ENCODE results near the gene MS4A6A. TPM values are rescaled to one million over a fixed set of nuclear protein-coding genes. Genes with fewer than 3 reads are reported as not detected.

MS4A6A gene
- total RNA-seq (100 to 1,000 TPM in 2 of 4 donors, 10 to 100 TPM in 2; 64.3 to 115 (median 87.7) TPM), polyA plus RNA-seq (100 to 1,000 TPM in 1 of 3 donors, 10 to 100 TPM in 2; 58.9 to 113 (median 80.0) TPM)

GRCh38 chr11:60182541-60183330 is at the start of gene MS4A6A:
Gene MS4A6A, minus strand, starts transcription at chr11:60183083. Its CDS starts 1,356 bp downstream, at chr11:60181727.
- no peak for DNase-seq
- TF ChIP-seq, protein P1, sequence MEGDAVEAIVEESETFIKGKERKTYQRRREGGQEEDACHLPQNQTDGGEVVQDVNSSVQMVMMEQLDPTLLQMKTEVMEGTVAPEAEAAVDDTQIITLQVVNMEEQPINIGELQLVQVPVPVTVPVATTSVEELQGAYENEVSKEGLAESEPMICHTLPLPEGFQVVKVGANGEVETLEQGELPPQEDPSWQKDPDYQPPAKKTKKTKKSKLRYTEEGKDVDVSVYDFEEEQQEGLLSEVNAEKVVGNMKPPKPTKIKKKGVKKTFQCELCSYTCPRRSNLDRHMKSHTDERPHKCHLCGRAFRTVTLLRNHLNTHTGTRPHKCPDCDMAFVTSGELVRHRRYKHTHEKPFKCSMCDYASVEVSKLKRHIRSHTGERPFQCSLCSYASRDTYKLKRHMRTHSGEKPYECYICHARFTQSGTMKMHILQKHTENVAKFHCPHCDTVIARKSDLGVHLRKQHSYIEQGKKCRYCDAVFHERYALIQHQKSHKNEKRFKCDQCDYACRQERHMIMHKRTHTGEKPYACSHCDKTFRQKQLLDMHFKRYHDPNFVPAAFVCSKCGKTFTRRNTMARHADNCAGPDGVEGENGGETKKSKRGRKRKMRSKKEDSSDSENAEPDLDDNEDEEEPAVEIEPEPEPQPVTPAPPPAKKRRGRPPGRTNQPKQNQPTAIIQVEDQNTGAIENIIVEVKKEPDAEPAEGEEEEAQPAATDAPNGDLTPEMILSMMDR (IDR thresholded peaks at IDR 0.05), result no peak
- TF ChIP-seq POLR2AphosphoS5 (IDR thresholded peaks at IDR 0.05) (peak in 1 of 4 donors; percentile 46), EP300 (IDR thresholded peaks at IDR 0.05) (no peak), POLR2A (IDR thresholded peaks at IDR 0.05) (no peak)
- intact Hi-C loops (cut with DNase I), result no loop called here
- Histone ChIP-seq H3K27me3 (no peaks in the 10 kb centered on the region), H3K4me3 (peak within 1 kb of the TSS in 3 of 4 donors; percentile 9 to 32 (median 22)), H3K9me3 (no peaks in the 10 kb centered on the region), H3K27ac (peak within 1 kb of the TSS; percentile 3 to 53 (median 36)), H3K36me3 (no peaks in the 10 kb centered on the region), H3K4me1 (no peaks in the 10 kb centered on the region)
- 70 to 73% methylated on average over 10 of the region's 10 CpGs for WGBS, 2 donors

- DNase-seq, result no peak
- H3K27me3 ChIP-seq, result no peaks in the 10 kb centered on the region
- H3K36me3 ChIP-seq, result no peaks in the 10 kb centered on the region
- TF ChIP-seq POLR2AphosphoS5 (IDR thresholded peaks at IDR 0.05) (no peak), EP300 (IDR thresholded peaks at IDR 0.05) (no peak), POLR2A (IDR thresholded peaks at IDR 0.05) (no peak)
- TF ChIP-seq, protein P1 (IDR thresholded peaks at IDR 0.05), result no peak
- no peaks in the 10 kb centered on the region for H3K9me3 ChIP-seq
- WGBS, 2 donors, result 75 to 81% methylated on average over 1 of the region's 1 CpG
- H3K4me3 ChIP-seq, result no peak overlapping the region
- intact Hi-C loops (cut with DNase I), result no loop called here
- no peaks in the 10 kb centered on the region for H3K4me1 ChIP-seq
- H3K27ac ChIP-seq, result no peak overlapping the region
These were observed 47.8 kb upstream of the MS4A6A start for GRCh38 chr11:60230681-60231080.

DNA sequence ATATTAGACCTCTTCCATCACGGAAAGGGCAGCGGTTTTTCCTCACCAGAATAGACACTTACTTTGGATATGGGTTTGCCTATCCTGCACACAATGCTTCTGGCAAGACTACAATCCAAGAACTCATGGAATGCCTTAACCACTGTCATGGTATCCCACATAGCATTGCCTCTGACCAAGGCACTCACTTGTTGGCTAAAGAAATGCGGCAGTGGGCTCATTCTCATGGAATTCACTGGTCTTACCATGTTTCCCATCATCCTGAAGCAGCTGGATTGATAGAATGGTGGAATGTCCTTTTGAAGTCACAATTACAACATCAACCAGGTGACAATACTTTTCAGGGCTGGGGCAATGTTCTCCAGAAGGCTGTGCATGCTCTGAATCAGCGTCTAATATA is 39.3 kb upstream of the MS4A6A start:
- Histone ChIP-seq H3K4me3 (no peak overlapping the region), H3K36me3 (no peaks in the 10 kb centered on the region), H3K27me3 (no peaks in the 10 kb centered on the region), H3K9me3 (no peaks in the 10 kb centered on the region), H3K4me1 (no peaks in the 10 kb centered on the region), H3K27ac (no peak overlapping the region)
- TF ChIP-seq EP300 (IDR thresholded peaks at IDR 0.05) (no peak), POLR2AphosphoS5 (IDR thresholded peaks at IDR 0.05) (no peak), POLR2A (IDR thresholded peaks at IDR 0.05) (no peak)
- TF ChIP-seq, protein P1 (IDR thresholded peaks at IDR 0.05), result no peak
- no peak for DNase-seq
- intact Hi-C loops (cut with DNase I), result no loop called here
- 93% methylated on average over 4 of the region's 4 CpGs for WGBS, 2 donors

DNA sequence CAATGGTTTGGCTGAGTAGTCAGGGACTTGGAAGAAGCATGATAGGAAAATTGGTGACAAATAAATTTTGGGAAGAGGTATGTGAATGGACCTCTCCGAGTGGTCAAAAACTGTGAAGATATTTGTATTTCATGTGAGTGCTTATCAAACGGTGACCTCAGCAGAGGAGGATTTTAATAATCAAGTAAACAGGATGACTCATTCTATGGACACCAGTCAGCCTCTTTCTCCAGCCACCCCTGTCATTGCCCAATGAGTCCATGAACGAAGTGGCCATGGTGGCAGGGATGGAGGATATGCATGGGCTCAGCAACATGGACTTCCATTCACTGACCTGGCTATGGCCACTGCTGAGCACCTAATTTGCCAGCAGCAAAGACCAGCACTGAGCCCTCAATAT is 38.8 kb upstream of the MS4A6A start:
- 57 to 72% methylated on average over 3 of the region's 3 CpGs for WGBS, 2 donors
- no peaks in the 10 kb centered on the region for H3K9me3 ChIP-seq
- no peaks in the 10 kb centered on the region for H3K4me1 ChIP-seq
- intact Hi-C loops (cut with DNase I), result no loop called here
- no peaks in the 10 kb centered on the region for H3K36me3 ChIP-seq
- no peak overlapping the region for H3K4me3 ChIP-seq
- H3K27ac ChIP-seq, result no peak overlapping the region
- H3K27me3 ChIP-seq, result no peaks in the 10 kb centered on the region
- TF ChIP-seq POLR2AphosphoS5 (IDR thresholded peaks at IDR 0.05) (no peak), EP300 (IDR thresholded peaks at IDR 0.05) (no peak), POLR2A (IDR thresholded peaks at IDR 0.05) (no peak)
- TF ChIP-seq, protein P1 (IDR thresholded peaks at IDR 0.05), result no peak
- no peak for DNase-seq

All from sigmoid colon (tissue), 7 donors.